ENCODE results near the gene TIAM2.

GRCh38 chr6:155303361-155303870 lies 308.3 kb downstream of the TIAM2 start:
- no peak for TF ChIP-seq CTCF (IDR thresholded peaks at IDR 0.05)
- TF ChIP-seq EP300 (IDR thresholded peaks at IDR 0.05) = no peak
- no peak for TF ChIP-seq POLR2A (IDR thresholded peaks at IDR 0.05)
- no peak for TF ChIP-seq POLR2AphosphoS5 (IDR thresholded peaks at IDR 0.05)
